GM12878 (cell line): ENCODE data around the gene ADAMTS13. TPM values are rescaled to one million over a fixed set of nuclear protein-coding genes. Genes with fewer than 3 reads are reported as not detected.

ENCODE experiments used
- ATF7 ChIP-seq: fragments of 450-650 bp; IDR thresholded peaks from 2 replicates; pipeline ENCODE4 v1.6.1; 2016; ENCODE audit warnings: low read depth, mild to moderate bottlenecking
- BACH1 ChIP-seq: fragments of 450-650 bp; IDR thresholded peaks from 2 replicates; pipeline ENCODE4 v1.6.1; 2017; ENCODE audit warnings: mild to moderate bottlenecking, borderline replicate concordance
- DPF2 ChIP-seq: fragments of 450-650 bp; IDR thresholded peaks from 2 replicates; pipeline ENCODE4 v1.6.1; 2017; ENCODE audit warnings: mild to moderate bottlenecking
- EGR1 ChIP-seq, 2 experiments: IDR thresholded peaks; 1 replicate in 1 of 2; 2 replicates in 1 of 2; pipeline ENCODE4 v1.6.1; 2011 to 2012; ENCODE audit warnings: low read depth in 2 of 2, low read length in 2 of 2, borderline replicate concordance in 1 of 2, mild to moderate bottlenecking in 1 of 2, moderate library complexity in 1 of 2
- HDAC2 ChIP-seq: fragments of 200-600 bp; sonication (generic); IDR thresholded peaks from 2 replicates; pipeline ENCODE4 v1.6.1; 2017
- IRF4 ChIP-seq: IDR thresholded peaks from 2 replicates; pipeline ENCODE4 v1.6.1; 2011; ENCODE audit warnings: low read depth, low read length
- KLF5 ChIP-seq: fragments of 450-650 bp; IDR thresholded peaks from 2 replicates; pipeline ENCODE4 v1.6.1; 2014; ENCODE audit warnings: mild to moderate bottlenecking; ENCODE audit not compliant: partially characterized antibody
- NBN ChIP-seq: fragments of 450-650 bp; IDR thresholded peaks from 2 replicates; pipeline ENCODE4 v1.6.1; 2016
- NFIC ChIP-seq: IDR thresholded peaks from 2 replicates; pipeline ENCODE4 v1.6.1; 2012; ENCODE audit warnings: low read depth, mild to moderate bottlenecking, inconsistent platforms, low read length, moderate library complexity
- NFYB ChIP-seq: IDR thresholded peaks from 2 replicates; pipeline ENCODE4 v1.6.1; 2011; ENCODE audit warnings: low read depth, mild to moderate bottlenecking, low read length, improper control_type of control experiment, moderate library complexity; ENCODE audit not compliant: insufficient read depth
- NR2F1 ChIP-seq: fragments of 450-650 bp; conservative IDR thresholded peaks from 2 replicates; pipeline ENCODE4 v1.6.1; 2017; ENCODE audit warnings: mild to moderate bottlenecking
- POU2F2 ChIP-seq: IDR thresholded peaks from 3 replicates; pipeline ENCODE4 v1.6.1; 2011; ENCODE audit warnings: low read depth, mild to moderate bottlenecking, low read length, borderline replicate concordance
- RBBP5 ChIP-seq: fragments of 200-600 bp; sonication (generic); conservative IDR thresholded peaks from 2 replicates; pipeline ENCODE4 v1.6.1; 2016
- SMAD1 ChIP-seq: fragments of 450-650 bp; IDR thresholded peaks from 2 replicates; pipeline ENCODE4 v1.6.1; 2018; ENCODE audit warnings: mild to moderate bottlenecking, low read depth; ENCODE audit not compliant: partially characterized antibody
- SMARCA5 ChIP-seq: fragments of 450-650 bp; IDR thresholded peaks from 2 replicates; pipeline ENCODE4 v1.6.1; 2017; ENCODE audit warnings: mild to moderate bottlenecking
- SMC3 ChIP-seq: IDR thresholded peaks from 2 replicates; pipeline ENCODE4 v1.6.1; 2011; ENCODE audit warnings: low read length, improper control_type of control experiment, borderline replicate concordance
- SP1 ChIP-seq: IDR thresholded peaks from one replicate; pipeline ENCODE4 v1.6.1; 2011; ENCODE audit warnings: low read depth, low read length
- ZBED1 ChIP-seq: IDR thresholded peaks from 2 replicates; pipeline ENCODE4 v1.6.1; 2016; ENCODE audit warnings: borderline replicate concordance
- ZNF207 ChIP-seq: fragments of 450-650 bp; IDR thresholded peaks from 2 replicates; pipeline ENCODE4 v1.6.1; 2014; ENCODE audit warnings: antibody characterized with exemption, mild to moderate bottlenecking, borderline replicate concordance
- ZNF274 ChIP-seq: IDR thresholded peaks from one replicate; pipeline ENCODE4 v1.8.0; 2011; ENCODE audit not compliant: insufficient read length, insufficient read depth
- polyA plus RNA-seq, 11 experiments: library from polyadenylated mRNA; depleted of rRNA in 4 of 11; unstranded in 6 of 11; stranded (reverse) in 5 of 11; fragments of >200 nt; fragmentation: Nextera tagmentation in 4 of 11; fragmentation: Illumina TruSeq in 1 of 11; extraction: Ambion mirVana in 4 of 11; extraction: Trizol in 1 of 11; gene quantifications; 1 replicate in 1 of 11; 2 replicates in 10 of 11; pipeline versions ENCODE4 v1.2.1 to v1.2.3, GENCODE V29; 2011 to 2016; ENCODE audit warnings: inconsistent platforms in 2 of 11, missing spikeins in 2 of 11, low read depth in 1 of 11
- total RNA-seq, 4 experiments: library from RNA; depleted of rRNA in 3 of 4; stranded (reverse); fragments of >200 nt in 3 of 4; fragmentation: Illumina TruSeq in 1 of 4; extraction: Trizol in 1 of 4; gene quantifications; 2 replicates each; pipeline versions ENCODE4 v1.2.1 to v1.2.3, GENCODE V29; 2013 to 2021
- TF ChIP-seq, protein P1 (sequence below): fragments of 450-650 bp; formaldehyde crosslinking; IDR thresholded peaks from 2 replicates; pipeline ENCODE4 v1.5.0; 2022; ENCODE audit warnings: mild to moderate bottlenecking, missing genetic modification characterization
- TF ChIP-seq, protein P2 (sequence below): IDR thresholded peaks from 2 replicates; pipeline ENCODE4 v1.6.1; 2012; ENCODE audit warnings: low read length, inconsistent platforms
- TF ChIP-seq, protein P3 (sequence below): fragments of 450-650 bp; IDR thresholded peaks from 2 replicates; pipeline ENCODE4 v1.6.1; 2018; ENCODE audit warnings: borderline replicate concordance, mild to moderate bottlenecking; ENCODE audit not compliant: partially characterized antibody
- TF ChIP-seq, protein P4 (sequence below): fragments of 450-650 bp; IDR thresholded peaks from 2 replicates; pipeline ENCODE4 v1.6.1; 2016; ENCODE audit warnings: mild to moderate bottlenecking
- TF ChIP-seq, protein P5 (sequence below): fragments of 450-650 bp; IDR thresholded peaks from 2 replicates; pipeline ENCODE4 v1.6.1; 2014; ENCODE audit warnings: mild to moderate bottlenecking

Gene ADAMTS13
- total and polyA plus RNA-seq, 10 of the 15 experiments (the other 5 are each of a cell fraction or from before 2014, with no cell fraction given), result 0.08 to 2.4 (median 0.28) TPM

DNA sequence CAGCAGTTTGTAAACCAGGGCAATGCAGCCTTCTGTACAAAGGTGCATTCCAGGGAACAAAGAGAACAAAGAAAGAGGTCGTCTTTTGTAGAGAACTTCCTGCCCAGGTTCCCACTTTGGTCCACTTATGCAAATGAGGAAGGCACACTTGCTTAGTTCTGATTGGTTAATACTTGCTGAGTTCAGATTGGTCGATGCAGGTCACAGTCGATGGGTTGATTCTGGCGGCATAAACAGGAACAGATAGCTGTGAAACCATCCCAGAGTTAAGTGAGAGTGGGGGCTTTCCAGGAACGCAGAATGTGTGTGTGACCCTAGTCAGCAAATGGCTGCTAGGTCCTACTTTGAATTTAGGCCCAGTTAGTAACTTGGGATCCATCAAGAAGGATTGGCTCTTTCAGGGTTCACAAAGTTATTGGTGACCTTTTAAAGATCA is 1.8 kb upstream of the ADAMTS13 start (continued):
- TF ChIP-seq, protein P1, sequence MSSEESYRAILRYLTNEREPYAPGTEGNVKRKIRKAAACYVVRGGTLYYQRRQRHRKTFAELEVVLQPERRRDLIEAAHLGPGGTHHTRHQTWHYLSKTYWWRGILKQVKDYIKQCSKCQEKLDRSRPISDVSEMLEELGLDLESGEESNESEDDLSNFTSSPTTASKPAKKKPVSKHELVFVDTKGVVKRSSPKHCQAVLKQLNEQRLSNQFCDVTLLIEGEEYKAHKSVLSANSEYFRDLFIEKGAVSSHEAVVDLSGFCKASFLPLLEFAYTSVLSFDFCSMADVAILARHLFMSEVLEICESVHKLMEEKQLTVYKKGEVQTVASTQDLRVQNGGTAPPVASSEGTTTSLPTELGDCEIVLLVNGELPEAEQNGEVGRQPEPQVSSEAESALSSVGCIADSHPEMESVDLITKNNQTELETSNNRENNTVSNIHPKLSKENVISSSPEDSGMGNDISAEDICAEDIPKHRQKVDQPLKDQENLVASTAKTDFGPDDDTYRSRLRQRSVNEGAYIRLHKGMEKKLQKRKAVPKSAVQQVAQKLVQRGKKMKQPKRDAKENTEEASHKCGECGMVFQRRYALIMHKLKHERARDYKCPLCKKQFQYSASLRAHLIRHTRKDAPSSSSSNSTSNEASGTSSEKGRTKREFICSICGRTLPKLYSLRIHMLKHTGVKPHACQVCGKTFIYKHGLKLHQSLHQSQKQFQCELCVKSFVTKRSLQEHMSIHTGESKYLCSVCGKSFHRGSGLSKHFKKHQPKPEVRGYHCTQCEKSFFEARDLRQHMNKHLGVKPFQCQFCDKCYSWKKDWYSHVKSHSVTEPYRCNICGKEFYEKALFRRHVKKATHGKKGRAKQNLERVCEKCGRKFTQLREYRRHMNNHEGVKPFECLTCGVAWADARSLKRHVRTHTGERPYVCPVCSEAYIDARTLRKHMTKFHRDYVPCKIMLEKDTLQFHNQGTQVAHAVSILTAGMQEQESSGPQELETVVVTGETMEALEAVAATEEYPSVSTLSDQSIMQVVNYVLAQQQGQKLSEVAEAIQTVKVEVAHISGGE (CRISPR knock-in tag), result no peak
- TF ChIP-seq BACH1 (no peak), SP1 (peak; percentile 56), HDAC2 (no peak), KLF5 (no peak), ZNF207 (no peak), SMAD1 (no peak), SMC3 (no peak), NFIC (no peak), EGR1 (IDR thresholded peaks at IDR 0.05; ENCODE audit: borderline replicate concordance in 1 of 2, low read depth in 2 of 2, low read length in 2 of 2) (no peak), NFYB (0 out of 2 replicates have a peak, but pooled peaks have one; percentile 62), NR2F1 (peak; percentile 62), SMARCA5 (no peak), DPF2 (no peak), POU2F2 (peak; percentile 99), RBBP5 (no peak), IRF4 (no peak), NBN (no peak), ATF7 (0 out of 2 replicates have a peak, but pooled peaks have one; percentile 19), ZNF274 (no peak), ZBED1 (no peak)
- TF ChIP-seq, protein P2, sequence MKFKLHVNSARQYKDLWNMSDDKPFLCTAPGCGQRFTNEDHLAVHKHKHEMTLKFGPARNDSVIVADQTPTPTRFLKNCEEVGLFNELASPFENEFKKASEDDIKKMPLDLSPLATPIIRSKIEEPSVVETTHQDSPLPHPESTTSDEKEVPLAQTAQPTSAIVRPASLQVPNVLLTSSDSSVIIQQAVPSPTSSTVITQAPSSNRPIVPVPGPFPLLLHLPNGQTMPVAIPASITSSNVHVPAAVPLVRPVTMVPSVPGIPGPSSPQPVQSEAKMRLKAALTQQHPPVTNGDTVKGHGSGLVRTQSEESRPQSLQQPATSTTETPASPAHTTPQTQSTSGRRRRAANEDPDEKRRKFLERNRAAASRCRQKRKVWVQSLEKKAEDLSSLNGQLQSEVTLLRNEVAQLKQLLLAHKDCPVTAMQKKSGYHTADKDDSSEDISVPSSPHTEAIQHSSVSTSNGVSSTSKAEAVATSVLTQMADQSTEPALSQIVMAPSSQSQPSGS, result peak; percentile 90
- TF ChIP-seq, protein P3, sequence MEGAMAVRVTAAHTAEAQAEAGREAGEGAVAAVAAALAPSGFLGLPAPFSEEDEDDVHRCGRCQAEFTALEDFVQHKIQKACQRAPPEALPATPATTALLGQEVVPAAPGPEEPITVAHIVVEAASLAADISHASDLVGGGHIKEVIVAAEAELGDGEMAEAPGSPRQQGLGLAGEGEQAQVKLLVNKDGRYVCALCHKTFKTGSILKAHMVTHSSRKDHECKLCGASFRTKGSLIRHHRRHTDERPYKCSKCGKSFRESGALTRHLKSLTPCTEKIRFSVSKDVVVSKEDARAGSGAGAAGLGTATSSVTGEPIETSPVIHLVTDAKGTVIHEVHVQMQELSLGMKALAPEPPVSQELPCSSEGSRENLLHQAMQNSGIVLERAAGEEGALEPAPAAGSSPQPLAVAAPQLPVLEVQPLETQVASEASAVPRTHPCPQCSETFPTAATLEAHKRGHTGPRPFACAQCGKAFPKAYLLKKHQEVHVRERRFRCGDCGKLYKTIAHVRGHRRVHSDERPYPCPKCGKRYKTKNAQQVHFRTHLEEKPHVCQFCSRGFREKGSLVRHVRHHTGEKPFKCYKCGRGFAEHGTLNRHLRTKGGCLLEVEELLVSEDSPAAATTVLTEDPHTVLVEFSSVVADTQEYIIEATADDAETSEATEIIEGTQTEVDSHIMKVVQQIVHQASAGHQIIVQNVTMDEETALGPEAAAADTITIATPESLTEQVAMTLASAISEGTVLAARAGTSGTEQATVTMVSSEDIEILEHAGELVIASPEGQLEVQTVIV, result no peak
- TF ChIP-seq, protein P4, sequence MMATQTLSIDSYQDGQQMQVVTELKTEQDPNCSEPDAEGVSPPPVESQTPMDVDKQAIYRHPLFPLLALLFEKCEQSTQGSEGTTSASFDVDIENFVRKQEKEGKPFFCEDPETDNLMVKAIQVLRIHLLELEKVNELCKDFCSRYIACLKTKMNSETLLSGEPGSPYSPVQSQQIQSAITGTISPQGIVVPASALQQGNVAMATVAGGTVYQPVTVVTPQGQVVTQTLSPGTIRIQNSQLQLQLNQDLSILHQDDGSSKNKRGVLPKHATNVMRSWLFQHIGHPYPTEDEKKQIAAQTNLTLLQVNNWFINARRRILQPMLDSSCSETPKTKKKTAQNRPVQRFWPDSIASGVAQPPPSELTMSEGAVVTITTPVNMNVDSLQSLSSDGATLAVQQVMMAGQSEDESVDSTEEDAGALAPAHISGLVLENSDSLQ, result no peak
- TF ChIP-seq, protein P5, sequence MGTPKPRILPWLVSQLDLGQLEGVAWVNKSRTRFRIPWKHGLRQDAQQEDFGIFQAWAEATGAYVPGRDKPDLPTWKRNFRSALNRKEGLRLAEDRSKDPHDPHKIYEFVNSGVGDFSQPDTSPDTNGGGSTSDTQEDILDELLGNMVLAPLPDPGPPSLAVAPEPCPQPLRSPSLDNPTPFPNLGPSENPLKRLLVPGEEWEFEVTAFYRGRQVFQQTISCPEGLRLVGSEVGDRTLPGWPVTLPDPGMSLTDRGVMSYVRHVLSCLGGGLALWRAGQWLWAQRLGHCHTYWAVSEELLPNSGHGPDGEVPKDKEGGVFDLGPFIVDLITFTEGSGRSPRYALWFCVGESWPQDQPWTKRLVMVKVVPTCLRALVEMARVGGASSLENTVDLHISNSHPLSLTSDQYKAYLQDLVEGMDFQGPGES, result no peak
